ENCODE measurements around the gene DSCAML1.

Gene DSCAML1

DNA sequence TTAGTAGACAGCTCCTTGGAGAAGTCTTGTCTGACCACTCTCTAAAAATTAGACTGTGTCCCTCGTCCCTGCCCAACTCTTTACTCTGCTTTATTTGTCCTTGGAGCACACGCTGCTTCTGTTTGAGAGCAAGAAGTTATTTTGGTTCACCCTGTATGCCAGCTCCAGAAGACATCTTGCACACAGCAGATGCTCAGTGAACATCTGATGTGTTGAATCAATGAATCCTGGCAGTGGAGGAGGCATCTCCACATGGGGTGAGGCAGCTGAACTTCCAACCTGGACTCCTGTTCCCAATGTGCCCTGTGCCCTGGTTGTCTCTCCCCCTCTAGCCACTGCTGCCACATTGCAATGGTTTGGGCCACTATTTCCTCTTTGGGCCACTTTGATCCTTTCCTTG is 255.8 kb downstream of the DSCAML1 start:
- no peak for DNase-seq

DNA sequence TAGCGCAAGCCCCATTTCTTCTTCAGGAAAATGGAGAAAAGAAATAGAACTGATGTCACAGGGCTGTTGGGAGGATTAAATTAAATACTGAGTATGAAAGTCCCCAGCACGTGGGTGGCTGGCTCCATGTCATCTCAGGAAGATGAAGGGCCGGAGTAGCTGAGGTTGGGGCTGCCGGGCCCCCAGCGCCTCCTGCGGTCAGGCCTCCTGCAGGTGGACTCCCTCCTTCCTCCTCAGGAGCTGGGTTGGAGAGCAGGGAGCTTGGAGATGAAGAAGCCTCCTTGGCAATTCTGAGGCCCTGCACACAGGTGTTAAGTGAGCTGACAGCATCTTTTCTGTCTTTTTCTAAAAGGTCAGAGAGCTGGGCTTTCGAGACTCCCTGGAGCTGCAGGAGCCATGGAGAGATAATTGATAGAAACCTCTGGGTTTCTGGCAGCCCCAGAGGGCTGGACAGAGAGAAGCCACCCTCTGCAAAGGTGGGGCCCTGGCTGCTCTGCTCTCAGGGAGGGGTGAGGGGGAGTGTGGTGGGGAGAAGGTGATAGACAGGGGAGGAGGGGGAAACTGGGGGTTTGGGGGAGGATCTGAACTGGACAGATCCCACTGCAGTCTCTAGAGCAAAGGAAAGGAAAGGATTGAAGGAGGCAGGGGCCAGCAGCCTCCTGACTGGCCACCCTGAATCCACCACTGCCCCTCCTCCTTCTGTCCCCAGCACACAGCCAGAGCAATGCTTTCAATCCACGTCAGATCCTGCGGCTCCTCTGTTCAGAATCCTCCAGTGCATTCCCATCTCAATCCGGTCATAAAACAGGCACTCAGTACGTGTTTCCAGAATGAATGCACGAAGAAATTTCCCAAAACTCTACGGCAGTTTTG is 258.5 kb downstream of the DSCAML1 start:
- no peak for DNase-seq

DNA sequence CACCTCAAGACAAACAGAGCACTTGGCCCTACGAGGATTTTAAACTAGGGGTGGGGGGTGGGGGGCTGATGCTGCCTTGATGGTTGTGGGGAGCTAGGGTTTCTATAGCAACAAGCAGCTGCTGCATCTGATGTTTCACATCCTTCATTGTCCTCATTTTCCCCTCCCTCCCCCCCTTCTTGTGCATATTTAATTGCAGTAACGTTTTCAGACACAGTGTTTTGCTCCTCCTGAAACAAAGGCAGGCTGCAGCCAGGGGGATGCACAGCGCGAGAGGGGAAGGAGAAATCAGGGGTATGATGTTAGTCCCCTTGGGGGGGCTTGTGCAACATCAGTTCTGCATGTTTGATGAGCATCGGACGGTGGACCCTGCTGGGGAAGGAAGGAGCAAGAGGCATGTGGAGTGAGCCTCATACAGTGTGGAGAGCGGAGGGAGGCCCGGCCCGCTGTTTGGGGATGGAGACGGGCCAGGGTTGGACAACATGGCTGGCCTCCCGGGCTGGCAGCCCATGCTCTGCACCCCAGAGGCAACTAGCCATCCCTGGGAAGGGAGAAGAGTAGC is 261.1 kb downstream of the DSCAML1 start:
- no peak for DNase-seq

DNA sequence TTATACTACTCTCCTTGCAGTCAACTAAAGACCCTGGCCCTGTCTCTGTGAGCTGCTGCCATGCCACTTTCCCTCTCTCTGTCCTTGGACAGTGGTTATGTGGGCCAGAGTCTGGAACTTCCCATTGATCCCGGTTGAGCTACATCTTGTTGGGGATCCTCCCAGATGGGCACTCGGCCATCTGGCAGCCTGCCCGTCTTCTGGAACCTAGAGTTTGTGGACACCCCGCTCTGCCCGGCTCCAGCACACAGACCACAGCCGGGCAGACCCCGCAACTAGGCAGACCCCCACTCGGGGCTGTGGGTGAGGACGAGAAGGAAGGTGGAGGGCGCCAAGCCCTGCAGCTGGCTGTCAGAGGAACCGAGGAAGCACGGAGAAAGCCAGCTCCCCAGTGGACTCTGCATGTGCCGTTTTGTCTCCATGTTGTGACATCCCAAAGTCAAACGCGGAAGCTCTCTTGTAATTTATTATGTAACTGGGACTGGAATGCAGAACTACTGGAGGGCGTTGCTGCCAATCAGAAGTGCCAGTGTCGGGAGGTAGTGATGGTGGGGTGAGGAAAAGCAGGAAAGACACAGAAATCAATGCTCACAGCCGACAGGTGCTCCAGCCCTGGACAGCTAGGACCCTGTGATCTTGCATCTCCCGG is 261.7 kb downstream of the DSCAML1 start:
- no peak for DNase-seq

DNA sequence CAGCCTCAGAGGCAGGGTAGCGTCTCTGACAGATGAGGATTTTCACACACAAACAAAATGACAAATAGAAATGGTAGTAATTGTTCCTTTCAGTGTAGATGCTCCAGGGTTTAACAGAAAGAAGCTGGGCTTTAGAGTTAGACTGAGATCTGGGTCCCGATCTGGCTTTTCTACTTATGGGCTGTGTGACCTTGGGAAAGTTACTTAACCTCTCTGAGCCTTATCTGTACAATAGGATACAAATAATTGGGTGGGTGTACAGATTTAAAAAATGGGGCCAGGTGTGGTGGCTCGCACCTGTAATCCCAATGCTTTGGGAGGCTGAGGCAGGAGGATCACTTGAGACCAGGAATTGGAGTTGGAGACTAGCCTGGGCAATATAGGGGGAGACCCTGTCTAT is 264.4 kb downstream of the DSCAML1 start:
- no peak for DNase-seq

- no peak for DNase-seq
These were observed 267.2 kb downstream of the DSCAML1 start for GRCh38 chr11:117529816-117530215.

DNA sequence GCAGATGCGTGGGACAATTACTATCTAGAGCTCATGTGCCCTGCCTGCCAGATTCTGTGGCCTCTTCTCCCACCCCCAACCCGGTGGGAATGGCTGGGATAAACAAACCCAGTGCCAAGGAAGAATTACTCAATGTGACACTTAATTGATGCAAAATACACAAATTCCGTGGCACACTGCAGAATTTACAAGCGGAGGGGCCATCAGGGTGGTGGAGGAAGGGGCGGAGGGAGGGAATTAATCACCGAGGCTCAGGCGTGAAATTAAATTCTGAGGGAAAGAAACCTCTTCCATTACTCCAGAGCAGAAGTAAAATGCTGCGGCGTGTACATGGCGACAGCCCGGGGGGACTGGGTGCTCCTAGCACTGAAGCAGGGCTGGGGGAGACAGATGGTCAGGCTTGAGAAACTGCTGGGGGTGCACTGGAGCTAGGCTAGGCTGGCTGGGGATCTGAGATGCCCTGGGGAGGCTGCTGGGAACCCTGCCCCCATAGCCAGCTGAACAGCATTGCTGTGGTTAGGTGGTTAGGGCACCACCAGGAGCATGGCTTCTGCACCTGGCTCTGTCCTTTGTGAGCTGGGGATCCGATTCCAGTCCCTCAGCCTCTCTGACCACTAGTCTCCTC is 268.8 kb downstream of the DSCAML1 start:
- DNase-seq: no peak

GRCh38 chr11:117527271-117527670 is 269.7 kb downstream of the DSCAML1 start:
- DNase-seq: no peak

DNA sequence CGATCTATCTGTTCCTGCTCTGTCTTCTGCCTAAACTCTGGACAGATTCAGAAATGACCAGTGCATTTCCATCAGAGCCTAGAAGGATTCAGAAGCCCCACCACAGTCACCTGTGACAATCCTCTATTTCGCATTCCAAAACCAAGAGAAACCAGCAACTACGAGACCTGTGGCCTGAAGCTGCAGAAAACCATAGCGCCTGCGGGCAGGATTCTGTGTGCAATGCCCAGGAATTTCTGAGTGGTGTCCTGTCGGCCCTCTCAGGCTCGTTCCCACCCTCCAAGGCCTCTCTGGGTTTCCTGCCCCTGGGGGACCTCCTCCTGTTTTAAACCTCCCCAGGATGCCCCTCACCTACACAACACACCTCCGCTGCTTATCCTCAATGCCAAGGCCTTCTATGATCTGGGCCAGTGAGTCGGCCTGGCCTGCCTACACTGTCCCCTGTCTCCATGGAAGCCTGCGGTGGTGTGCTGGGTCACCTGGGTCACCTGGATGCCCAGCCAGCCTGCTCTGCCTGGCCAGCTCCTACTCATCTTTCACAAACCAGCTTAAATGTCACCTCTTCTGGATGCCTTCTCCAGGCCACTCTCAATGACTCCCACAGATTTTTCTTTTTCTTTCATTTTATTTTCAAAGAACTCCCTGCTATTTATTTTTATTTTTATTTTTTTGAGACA is 271.0 kb downstream of the DSCAML1 start:
- no peak for DNase-seq

GRCh38 chr11:117524468-117525183 is 272.4 kb downstream of the DSCAML1 start:
- DNase-seq: no peak

DNA sequence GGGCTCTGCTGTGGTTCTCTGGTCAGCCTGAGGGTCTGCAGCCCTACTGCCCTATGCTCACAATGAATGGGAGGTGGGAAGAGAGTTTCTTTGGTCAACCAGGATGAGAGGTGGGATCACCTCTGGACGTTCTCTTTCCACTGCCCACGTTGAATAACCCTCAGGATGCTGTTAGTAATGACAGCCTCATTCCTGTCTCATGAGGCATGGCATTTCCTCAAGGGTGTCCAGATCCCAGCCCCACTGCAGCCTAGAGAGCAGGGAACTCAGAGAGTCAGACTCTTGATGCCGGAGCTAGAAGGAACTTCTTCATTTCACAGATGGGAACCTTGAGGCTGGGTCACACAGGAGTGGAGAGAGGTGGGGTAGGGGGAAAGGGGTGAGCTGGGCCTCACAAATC is 273.3 kb downstream of the DSCAML1 start:
- DNase-seq: no peak

GRCh38 chr11:117521974-117522373 is 275.0 kb downstream of the DSCAML1 start:
- DNase-seq: no peak

- no peak for DNase-seq
These were observed 276.1 kb downstream of the DSCAML1 start for GRCh38 chr11:117520966-117521365.

DNA sequence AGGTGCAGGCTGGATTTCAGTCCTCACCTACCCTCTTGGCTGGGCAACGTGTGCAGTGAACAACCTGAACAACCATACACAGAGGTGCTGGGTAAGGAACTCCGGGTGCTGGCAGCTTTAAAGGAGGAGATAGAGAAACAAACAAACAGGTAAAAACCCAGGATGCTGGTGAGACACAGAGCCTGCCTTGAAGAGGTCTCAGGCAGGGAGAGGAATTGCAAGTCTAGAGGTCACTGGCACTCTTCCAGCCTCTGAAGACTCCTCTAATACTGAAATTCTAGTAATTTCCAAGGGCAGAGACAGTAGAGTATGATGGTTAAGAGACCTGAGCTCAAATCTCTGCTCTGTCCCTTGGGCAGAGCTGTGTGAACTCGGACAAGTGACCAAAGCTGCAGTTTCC is 276.8 kb downstream of the DSCAML1 start:
- DNase-seq: no peak

DNA sequence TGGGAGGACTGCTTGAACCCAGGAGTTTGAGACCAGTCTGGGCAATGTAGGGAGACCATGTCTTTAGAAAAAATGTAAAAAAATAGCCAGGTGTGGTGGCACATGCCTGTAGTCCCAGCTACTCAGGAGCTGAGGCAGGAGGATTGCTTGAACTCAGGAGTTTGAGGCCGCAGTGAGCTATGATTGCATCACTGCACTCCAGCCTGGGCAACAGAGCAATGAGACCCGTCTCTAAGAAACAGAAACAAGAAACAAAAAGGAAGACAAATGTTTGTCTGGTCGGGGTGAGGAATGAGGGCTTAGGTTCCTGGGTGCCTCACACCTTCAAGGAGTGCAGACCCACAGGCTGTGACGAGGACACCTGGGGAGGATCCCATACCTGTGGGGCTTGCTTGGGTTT is 277.4 kb downstream of the DSCAML1 start:
- no peak for DNase-seq

- no peak for DNase-seq
These were observed 277.8 kb downstream of the DSCAML1 start for GRCh38 chr11:117519170-117519569.

- DNase-seq: no peak
These were observed 278.6 kb downstream of the DSCAML1 start for GRCh38 chr11:117518455-117518854.

GRCh38 chr11:117517097-117517496 is 279.9 kb downstream of the DSCAML1 start:
- DNase-seq: no peak

GRCh38 chr11:117515892-117516787 is 280.9 kb downstream of the DSCAML1 start:
- no peak for DNase-seq

DNA sequence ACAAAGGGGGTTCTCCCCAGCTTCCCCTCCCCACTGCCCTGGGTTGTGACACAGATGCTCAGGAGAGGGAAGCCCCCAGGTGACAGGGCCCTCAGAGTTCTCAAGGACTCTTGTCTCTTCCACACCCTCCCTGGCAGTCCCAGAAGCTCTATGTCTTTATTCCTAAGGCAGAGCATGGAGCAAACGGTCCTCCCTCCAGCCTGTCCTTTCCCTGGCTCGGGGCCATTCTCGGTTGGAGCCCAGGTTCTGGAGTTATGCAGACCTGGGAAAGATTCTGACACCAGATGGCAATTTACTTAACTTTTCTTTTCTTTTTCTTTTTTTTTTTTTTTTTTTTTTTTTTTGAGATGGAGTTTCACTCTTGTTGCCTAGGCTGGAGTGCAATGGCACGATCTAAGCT is 282.8 kb downstream of the DSCAML1 start:
- DNase-seq: no peak

DNA sequence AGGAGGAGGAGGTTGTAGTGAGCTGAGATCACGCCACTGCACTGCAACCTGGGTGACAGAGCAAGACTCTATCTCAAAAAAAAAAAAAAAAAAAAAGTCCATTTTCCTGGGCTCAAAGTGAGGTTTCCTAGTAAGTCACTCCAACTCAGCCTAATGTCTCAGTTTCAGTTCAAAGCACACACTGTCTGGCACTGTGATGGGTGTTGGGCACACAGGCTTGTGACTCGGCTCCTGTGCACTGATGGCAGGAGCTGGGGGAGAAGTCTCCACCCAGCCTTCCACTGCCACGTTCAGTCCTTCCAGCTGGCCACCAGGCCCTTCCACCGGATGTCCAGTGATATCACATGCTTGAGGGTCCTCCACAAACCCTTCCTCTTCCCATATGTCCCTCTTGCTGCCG is 283.4 kb downstream of the DSCAML1 start:
- DNase-seq: no peak

Data from CD4-positive, alpha-beta T cell treated with Interleukin-4 for 1 hour (primary cell).